CD4-positive, CD25-positive, alpha-beta regulatory T cell (primary cell): Measurements from ENCODE around the gene TOR1A. TPM values are rescaled to one million over a fixed set of nuclear protein-coding genes. Genes with fewer than 3 reads are reported as not detected.

ENCODE experiments used
- ATAC-seq, 2 donors: fragments of 150-1000 bp; cut with Tn5 transposase; one replicate each; pipeline ENCODE4 v1.10.0; 2021; ENCODE audit warnings: low read depth in 2 of 2, moderate number of reproducible peaks in 2 of 2, moderate library complexity in 1 of 2
- DNase-seq, 3 donors: peaks; one replicate each; pipeline versions ENCODE4 v3.0.0 to v3.0.0-alpha.2; 2012 to 2022; ENCODE audit warnings: mixed read lengths in 1 of 3
- H3K27ac ChIP-seq: one replicate; pipeline ENCODE4 v1.7.0; 2013; ENCODE audit warnings: mild to moderate bottlenecking, low read length; ENCODE audit not compliant: insufficient read depth, poor library complexity, severe bottlenecking
- H3K27me3 ChIP-seq: one replicate; pipeline ENCODE4 v1.7.0; 2013; ENCODE audit warnings: low read length; ENCODE audit not compliant: control insufficient read depth, insufficient read depth
- H3K36me3 ChIP-seq: one replicate; pipeline ENCODE4 v1.7.0; 2013; ENCODE audit warnings: mild to moderate bottlenecking, low read length, moderate library complexity; ENCODE audit not compliant: control insufficient read depth, insufficient read depth
- H3K4me1 ChIP-seq: 2 replicates; pipeline ENCODE4 v1.7.0; 2013; ENCODE audit warnings: mild to moderate bottlenecking, low read length; ENCODE audit not compliant: insufficient read depth, control insufficient read depth, poor library complexity, severe bottlenecking
- H3K4me3 ChIP-seq: one replicate; pipeline ENCODE4 v1.7.0; 2013; ENCODE audit warnings: low read depth, mild to moderate bottlenecking, low read length, moderate library complexity
- H3K9me3 ChIP-seq, 2 experiments: 1 replicate in 1 of 2; 2 replicates in 1 of 2; pipeline ENCODE4 v1.7.0; 2013; ENCODE audit warnings: low read length in 2 of 2, mild to moderate bottlenecking in 1 of 2, moderate library complexity in 1 of 2; ENCODE audit not compliant: control insufficient read depth in 2 of 2
- H3K27ac Mint-ChIP-seq, 3 donors: one replicate each; pipeline ENCODE4 v1.8.0; 2020 to 2022; ENCODE audit warnings: mild to moderate bottlenecking in 3 of 3, mixed read lengths in 3 of 3, moderate library complexity in 2 of 3
- H3K27me3 Mint-ChIP-seq: one replicate; pipeline ENCODE4 v1.8.0; 2022; ENCODE audit warnings: mild to moderate bottlenecking, mixed read lengths
- H3K36me3 Mint-ChIP-seq: one replicate; pipeline ENCODE4 v1.8.0; 2020; ENCODE audit warnings: mixed read lengths
- H3K4me1 Mint-ChIP-seq, 4 donors: one replicate each; pipeline ENCODE4 v1.8.0; 2020 to 2022; ENCODE audit warnings: mixed read lengths in 4 of 4, mild to moderate bottlenecking in 1 of 4
- H3K4me3 Mint-ChIP-seq, 4 donors: one replicate each; pipeline ENCODE4 v1.8.0; 2020 to 2022; ENCODE audit warnings: mild to moderate bottlenecking in 4 of 4, mixed read lengths in 4 of 4, moderate library complexity in 3 of 4
- H3K9me3 Mint-ChIP-seq, 7 donors: one replicate each; pipeline ENCODE4 v1.8.0; 2020 to 2022; ENCODE audit warnings: mixed read lengths in 7 of 7, mild to moderate bottlenecking in 3 of 7, moderate library complexity in 2 of 7
- polyA plus RNA-seq, 4 donors: library from polyadenylated mRNA; unstranded; fragments of 300-500 nt; fragmentation: Illumina TruSeq; gene quantifications; one replicate each; pipeline ENCODE4 v1.2.3, GENCODE V29; 2021
- total RNA-seq: library from RNA; stranded (reverse); gene quantifications from one replicate; pipeline ENCODE4 v1.2.3, GENCODE V29; 2022

Gene TOR1A
- total and polyA plus RNA-seq, 5 donors from 2014 or later = 19.3 to 72.7 (median 66.9) TPM

- peak overlapping the region in 2 of 4 donors; percentile 43 for H3K4me3 Mint-ChIP-seq
- peaks cover 19% of the 10 kb centered on the region for H3K36me3 Mint-ChIP-seq
- no peaks in the 10 kb centered on the region for H3K27me3 Mint-ChIP-seq
- H3K36me3 ChIP-seq = peaks cover 59% of the 10 kb centered on the region
- H3K27ac ChIP-seq = no peak overlapping the region
- DNase-seq (no peak), ATAC-seq (no peak)
- no peaks in the 10 kb centered on the region for H3K9me3 Mint-ChIP-seq
- no peaks in the 10 kb centered on the region for H3K27me3 ChIP-seq
- no peaks in the 10 kb centered on the region for H3K9me3 ChIP-seq
- H3K27ac Mint-ChIP-seq = peak overlapping the region in 1 of 3 donors; percentile 56
- H3K4me1 Mint-ChIP-seq = peaks cover 0 to 16% (median 9%) of the 10 kb centered on the region in 4 donors
- H3K4me3 ChIP-seq = no peak overlapping the region
- H3K4me1 ChIP-seq = peaks cover 12% of the 10 kb centered on the region
Measured at GRCh38 chr9:129826759-129827158, 2.8 kb upstream of the TOR1A start.

GRCh38 chr9:129826344-129826743 lies 2.4 kb upstream of the TOR1A start:
- Histone ChIP-seq H3K27me3 (no peaks in the 10 kb centered on the region), H3K36me3 (peaks cover 58% of the 10 kb centered on the region), H3K4me3 (no peak overlapping the region), H3K4me1 (peaks cover 12% of the 10 kb centered on the region), H3K27ac (no peak overlapping the region), H3K9me3 (no peaks in the 10 kb centered on the region)
- Mint-ChIP-seq H3K4me1 (peaks cover 0 to 16% (median 9%) of the 10 kb centered on the region in 4 donors), H3K36me3 (peaks cover 18% of the 10 kb centered on the region), H3K27me3 (no peaks in the 10 kb centered on the region), H3K4me3 (no peak overlapping the region), H3K27ac (no peak overlapping the region), H3K9me3 (no peaks in the 10 kb centered on the region)
- DNase-seq (no peak), ATAC-seq (no peak)

GRCh38 chr9:129823542-129823934 lies 398 bp downstream of the TOR1A start:
- Mint-ChIP-seq H3K36me3 (peaks cover 9% of the 10 kb centered on the region), H3K4me1 (peaks cover 0 to 25% (median 12%) of the 10 kb centered on the region in 4 donors), H3K27ac (peak overlapping the region in 1 of 3 donors; percentile 84), H3K4me3 (peak overlapping the region; percentile 89 to 99 (median 92)), H3K9me3 (no peaks in the 10 kb centered on the region), H3K27me3 (no peaks in the 10 kb centered on the region)
- Histone ChIP-seq H3K4me3 (peak overlapping the region; percentile 55), H3K27ac (peak overlapping the region; percentile 70), H3K27me3 (no peaks in the 10 kb centered on the region), H3K36me3 (peaks cover 50% of the 10 kb centered on the region), H3K4me1 (peaks cover 12% of the 10 kb centered on the region), H3K9me3 (no peaks in the 10 kb centered on the region)
- ATAC-seq (peak in 1 of 2 donors; percentile 23), DNase-seq (no peak)

GRCh38 chr9:129822898-129823541 lies 916 bp downstream of the TOR1A start:
- Mint-ChIP-seq H3K4me1 (peaks cover 0 to 26% (median 14%) of the 10 kb centered on the region in 4 donors), H3K27ac (peak overlapping the region in 2 of 3 donors; percentile 7 to 87), H3K27me3 (no peaks in the 10 kb centered on the region), H3K36me3 (peaks cover 13% of the 10 kb centered on the region), H3K9me3 (no peaks in the 10 kb centered on the region), H3K4me3 (peak overlapping the region; percentile 74 to 91 (median 84))
- H3K4me1 ChIP-seq = peaks cover 12% of the 10 kb centered on the region
- H3K36me3 ChIP-seq = peaks cover 50% of the 10 kb centered on the region
- DNase-seq (peak in 1 of 3 donors; percentile 58), ATAC-seq (no peak)
- H3K27me3 ChIP-seq = no peaks in the 10 kb centered on the region
- peak overlapping the region; percentile 59 for H3K4me3 ChIP-seq
- H3K27ac ChIP-seq = peak overlapping the region; percentile 45
- H3K9me3 ChIP-seq = no peaks in the 10 kb centered on the region

- H3K9me3 Mint-ChIP-seq = no peaks in the 10 kb centered on the region
- no peaks in the 10 kb centered on the region for H3K27me3 Mint-ChIP-seq
- H3K27ac Mint-ChIP-seq = no peak overlapping the region
- Histone ChIP-seq H3K27ac (no peak overlapping the region), H3K9me3 (no peaks in the 10 kb centered on the region), H3K4me1 (no peaks in the 10 kb centered on the region), H3K4me3 (no peak overlapping the region), H3K27me3 (no peaks in the 10 kb centered on the region), H3K36me3 (peaks cover 72% of the 10 kb centered on the region)
- no peak for ATAC-seq
- no peak for DNase-seq
- H3K4me1 Mint-ChIP-seq = peaks cover 0 to 31% (median 21%) of the 10 kb centered on the region in 4 donors
- H3K36me3 Mint-ChIP-seq = peaks cover 31% of the 10 kb centered on the region
- peak overlapping the region in 2 of 4 donors; percentile 15 to 21 for H3K4me3 Mint-ChIP-seq
Measured at GRCh38 chr9:129816501-129817435, 7.2 kb downstream of the TOR1A start.

- H3K9me3 ChIP-seq = no peaks in the 10 kb centered on the region
- H3K4me1 ChIP-seq = no peaks in the 10 kb centered on the region
- H3K4me1 Mint-ChIP-seq = peaks cover 0 to 38% (median 26%) of the 10 kb centered on the region in 4 donors
- no peak for ATAC-seq
- no peak overlapping the region for H3K27ac Mint-ChIP-seq
- peaks cover 38% of the 10 kb centered on the region for H3K36me3 Mint-ChIP-seq
- H3K9me3 Mint-ChIP-seq = no peaks in the 10 kb centered on the region
- no peak overlapping the region for H3K4me3 Mint-ChIP-seq
- DNase-seq = no peak
- H3K36me3 ChIP-seq = peaks cover 66% of the 10 kb centered on the region
- no peak overlapping the region for H3K4me3 ChIP-seq
- no peaks in the 10 kb centered on the region for H3K27me3 ChIP-seq
- H3K27ac ChIP-seq = no peak overlapping the region
- no peaks in the 10 kb centered on the region for H3K27me3 Mint-ChIP-seq
Measured at GRCh38 chr9:129815278-129815677, 8.7 kb downstream of the TOR1A start.

- no peaks in the 10 kb centered on the region for H3K9me3 ChIP-seq
- H3K27ac ChIP-seq = no peak overlapping the region
- Mint-ChIP-seq H3K4me1 (peaks cover 0 to 38% (median 25%) of the 10 kb centered on the region in 4 donors), H3K9me3 (no peaks in the 10 kb centered on the region), H3K27me3 (no peaks in the 10 kb centered on the region), H3K36me3 (peaks cover 44% of the 10 kb centered on the region), H3K27ac (peak overlapping the region in 1 of 3 donors; percentile 42), H3K4me3 (no peak overlapping the region)
- H3K36me3 ChIP-seq = peaks cover 70% of the 10 kb centered on the region
- no peak overlapping the region for H3K4me3 ChIP-seq
- DNase-seq (no peak), ATAC-seq (no peak)
- H3K27me3 ChIP-seq = no peaks in the 10 kb centered on the region
- no peaks in the 10 kb centered on the region for H3K4me1 ChIP-seq
Measured at GRCh38 chr9:129814432-129815223, 9.3 kb downstream of the TOR1A start.
